GM10266 (cell line): ENCODE measurements around the gene PANK1.
A peak's percentile ranks its signal among the peaks of the same experiment; 100 is the strongest.

Source experiments
- DNase-seq: peaks from one replicate; pipeline ENCODE4 v3.0.0; 2012; ENCODE audit errors: extremely low spot score
- TF ChIP-seq, protein P1 (sequence below): IDR thresholded peaks from 2 replicates; pipeline ENCODE4 v1.5.1; 2012; ENCODE audit warnings: mild to moderate bottlenecking, low read depth; ENCODE audit not compliant: control insufficient read depth, insufficient read depth; ENCODE audit errors: missing control alignments

Gene PANK1

DNA sequence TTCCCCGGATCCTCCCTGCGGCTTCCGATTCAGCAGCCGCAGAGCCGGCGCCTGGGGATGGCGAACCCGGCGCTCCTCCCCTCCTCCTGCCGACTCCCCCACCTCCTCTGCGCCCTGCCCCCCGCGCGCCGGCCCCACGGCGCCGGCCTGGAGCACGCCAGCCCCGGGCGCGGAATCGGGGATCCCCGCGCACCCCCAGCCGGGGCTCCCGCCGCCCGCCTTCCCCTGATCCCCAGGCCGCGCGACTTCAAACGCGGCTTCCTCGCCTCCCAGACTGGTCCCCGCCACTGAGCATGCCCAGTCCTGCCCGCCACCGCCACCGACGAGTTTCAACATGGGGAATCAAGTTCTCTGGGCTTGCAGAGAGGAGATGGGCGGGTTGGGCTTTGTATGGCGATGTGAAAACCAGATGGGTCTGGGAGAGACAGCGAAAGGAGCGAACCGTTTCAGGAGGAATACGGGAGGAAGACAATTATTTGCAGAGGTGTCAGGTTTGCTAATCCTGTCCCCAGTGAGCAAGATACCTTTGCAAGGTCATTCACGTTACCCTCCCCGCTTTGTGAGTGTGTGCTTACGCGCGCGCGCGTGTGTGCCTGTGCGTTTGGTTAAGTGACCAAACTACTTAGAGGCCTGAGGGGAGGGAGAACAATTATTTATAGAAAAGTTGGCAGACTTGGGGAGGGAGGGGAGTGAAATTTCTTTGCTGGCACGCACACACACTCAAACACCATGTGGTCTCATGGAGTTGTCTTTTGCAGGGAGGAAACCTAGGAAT is at the start of gene PANK1:
Gene PANK1 (minus strand): TSS at position 276 of the 775 bp plus-strand sequence. CDS start 351 bp downstream, outside the sequence.
- peak; percentile 76 for DNase-seq
- TF ChIP-seq, protein P1, sequence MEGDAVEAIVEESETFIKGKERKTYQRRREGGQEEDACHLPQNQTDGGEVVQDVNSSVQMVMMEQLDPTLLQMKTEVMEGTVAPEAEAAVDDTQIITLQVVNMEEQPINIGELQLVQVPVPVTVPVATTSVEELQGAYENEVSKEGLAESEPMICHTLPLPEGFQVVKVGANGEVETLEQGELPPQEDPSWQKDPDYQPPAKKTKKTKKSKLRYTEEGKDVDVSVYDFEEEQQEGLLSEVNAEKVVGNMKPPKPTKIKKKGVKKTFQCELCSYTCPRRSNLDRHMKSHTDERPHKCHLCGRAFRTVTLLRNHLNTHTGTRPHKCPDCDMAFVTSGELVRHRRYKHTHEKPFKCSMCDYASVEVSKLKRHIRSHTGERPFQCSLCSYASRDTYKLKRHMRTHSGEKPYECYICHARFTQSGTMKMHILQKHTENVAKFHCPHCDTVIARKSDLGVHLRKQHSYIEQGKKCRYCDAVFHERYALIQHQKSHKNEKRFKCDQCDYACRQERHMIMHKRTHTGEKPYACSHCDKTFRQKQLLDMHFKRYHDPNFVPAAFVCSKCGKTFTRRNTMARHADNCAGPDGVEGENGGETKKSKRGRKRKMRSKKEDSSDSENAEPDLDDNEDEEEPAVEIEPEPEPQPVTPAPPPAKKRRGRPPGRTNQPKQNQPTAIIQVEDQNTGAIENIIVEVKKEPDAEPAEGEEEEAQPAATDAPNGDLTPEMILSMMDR, result no peak

DNA sequence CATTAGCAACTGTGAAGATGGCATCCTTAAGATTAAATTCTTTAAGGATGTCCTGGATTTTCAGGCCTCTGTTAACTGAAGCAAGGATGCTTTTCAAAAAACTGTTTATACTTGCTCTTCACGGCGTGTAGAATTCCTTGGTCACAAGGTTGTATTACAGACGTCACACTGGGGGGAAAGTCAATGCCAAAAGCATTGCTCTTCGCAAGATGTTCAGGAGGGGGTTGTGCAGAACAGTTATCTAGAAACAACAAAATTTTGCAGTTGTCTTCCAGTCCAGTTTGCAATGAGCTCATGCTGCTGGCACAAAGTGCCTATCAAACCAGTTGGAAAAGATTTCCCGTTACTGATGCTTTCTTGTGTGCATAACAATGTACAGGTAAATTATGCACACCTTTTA is 48.1 kb upstream of the PANK1 start:
- TF ChIP-seq, protein P1, result no peak
- DNase-seq, result no peak

DNA sequence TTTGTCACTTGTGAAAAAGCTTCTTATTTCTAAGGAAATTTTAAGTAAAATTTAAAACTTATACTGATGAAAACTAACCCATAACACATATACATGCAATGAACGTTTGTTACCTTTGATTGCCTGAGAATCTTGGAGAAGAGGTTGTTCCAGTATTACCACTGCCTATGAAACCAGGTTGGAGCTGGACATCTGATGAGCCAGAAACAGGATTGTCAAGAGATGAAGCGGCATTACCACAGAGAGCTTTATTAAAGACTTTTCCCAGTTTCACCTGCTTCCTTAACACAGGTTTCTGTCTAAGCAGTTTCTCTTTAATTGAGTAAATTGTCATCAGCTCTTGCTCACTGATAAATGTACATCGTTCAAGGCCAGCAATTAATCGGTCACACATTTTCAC is 47.4 kb upstream of the PANK1 start:
- DNase-seq, result no peak
- TF ChIP-seq, protein P1, result no peak

DNA sequence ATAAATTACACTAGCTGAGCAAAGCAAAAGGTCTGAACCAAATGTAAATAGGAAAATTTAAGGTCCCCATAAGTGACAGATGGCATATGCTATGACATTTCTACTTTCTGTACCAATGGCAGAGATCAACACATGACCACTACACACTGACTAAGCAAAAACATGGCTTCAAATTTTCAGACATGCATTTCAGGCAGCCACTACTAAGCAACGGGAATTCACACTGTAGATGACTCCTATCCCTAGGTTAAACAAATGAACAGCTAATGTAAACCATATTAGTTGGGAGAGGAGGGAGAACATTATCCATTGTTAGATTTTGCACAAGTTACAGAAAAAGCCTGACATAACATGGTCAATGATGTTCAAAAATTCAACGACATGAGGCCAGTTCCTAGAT is 45.0 kb upstream of the PANK1 start:
- DNase-seq, result no peak
- TF ChIP-seq, protein P1, result no peak

DNA sequence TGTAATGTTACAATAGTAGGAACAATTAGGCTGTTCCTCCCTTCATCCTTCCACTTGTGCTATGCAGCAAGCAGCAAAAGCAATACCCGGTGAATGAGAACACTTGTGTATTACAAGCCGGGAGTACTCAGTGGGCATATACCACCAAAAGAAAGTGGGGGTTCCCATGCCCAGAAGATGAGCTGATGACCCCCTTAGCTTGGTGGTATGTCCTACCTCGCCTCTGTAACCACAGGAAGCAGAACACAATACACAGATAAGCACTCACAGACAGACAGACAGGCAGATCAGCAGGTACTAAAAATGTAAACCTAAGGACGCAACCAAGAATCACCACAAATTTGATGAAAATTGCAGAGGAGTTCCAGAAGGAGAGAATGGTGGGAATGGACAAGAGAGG is 40.9 kb upstream of the PANK1 start:
- DNase-seq, result no peak
- TF ChIP-seq, protein P1, result no peak

DNA sequence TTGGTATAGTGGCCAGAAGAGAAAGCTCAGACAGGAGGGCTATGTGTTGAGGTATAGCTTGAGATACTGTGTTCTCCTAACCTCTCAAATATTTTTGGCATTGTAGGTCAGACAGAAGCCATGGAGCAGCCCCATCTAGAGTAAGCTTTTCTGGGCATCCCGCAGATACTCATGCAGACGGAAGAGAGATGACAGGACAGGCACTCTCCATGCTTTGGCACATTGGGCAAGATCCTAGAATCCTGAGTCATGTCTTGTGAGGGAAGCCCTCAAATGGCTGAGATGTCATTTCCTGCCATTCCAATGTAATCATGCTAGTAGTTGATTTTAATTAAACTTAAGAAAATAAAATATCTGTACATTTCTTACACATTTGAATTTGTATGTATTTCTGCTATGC is 39.6 kb upstream of the PANK1 start:
- no peak for DNase-seq
- TF ChIP-seq, protein P1, result no peak

DNA sequence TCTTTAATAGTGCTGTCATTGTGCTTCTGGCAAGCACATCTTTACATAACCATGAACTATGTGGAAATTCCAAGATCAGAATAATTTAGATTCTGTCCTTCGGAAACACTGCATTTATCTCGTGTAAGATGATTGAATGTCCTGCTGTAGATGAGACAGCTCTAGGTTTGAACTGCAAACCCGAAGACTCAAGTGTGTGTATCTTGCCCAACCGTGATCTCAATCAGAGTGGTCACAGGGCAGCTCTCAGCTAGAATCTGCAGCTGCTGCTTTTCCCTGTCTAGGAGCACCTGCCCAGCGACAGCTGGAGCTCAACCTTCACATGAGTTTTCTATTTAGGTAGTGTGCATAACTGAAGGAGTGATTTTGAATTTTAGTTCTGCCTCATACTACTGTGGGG is 38.8 kb upstream of the PANK1 start:
- DNase-seq, result no peak
- TF ChIP-seq, protein P1, result no peak
